Measurements from ENCODE around the gene SSBP2. TPM values are rescaled to one million over a fixed set of nuclear protein-coding genes. Genes with fewer than 3 reads are reported as not detected.

Gene SSBP2
- total RNA-seq: 22.1 and 22.6 TPM in 2 replicates

GRCh38 chr5:81751009-81751835 lies at the start of gene SSBP2:
Gene SSBP2, minus strand, starts transcription at chr5:81751097. Its CDS starts 55 bp downstream, at chr5:81751042.

GRCh38 chr5:81393783-81394718 lies 356.8 kb downstream of the SSBP2 start, which contains the start of gene ACOT12:
Gene ACOT12, minus strand, starts transcription at chr5:81394134. Its CDS starts 20 bp downstream, at chr5:81394114.

Other genes starting within 250 kb of the SSBP2 start
- 7.9 and 8.1 TPM in 2 replicates for gene ATG10, start 220.9 kb upstream of the SSBP2 start, total RNA-seq

All from smooth muscle cell of the pulmonary artery (primary cell).